GM23338 (cell line): ENCODE results near the gene SLC19A1. TPM values are rescaled to one million over a fixed set of nuclear protein-coding genes. Genes with fewer than 3 reads are reported as not detected.

Experiments
- ATAC-seq: fragments of 200-7000 bp; cut with Tn5 transposase; 3 replicates; pipeline ENCODE4 v1.9.1; 2020
- DNase-seq: peaks from one replicate; pipeline ENCODE4 v3.0.0-alpha.2; 2015; ENCODE audit warnings: low spot score
- H2AFZ ChIP-seq: fragments of 200-600 bp; sonication (generic); 2 replicates; pipeline ENCODE4 v1.8.0; 2016; ENCODE audit warnings: antibody characterized with exemption, mild to moderate bottlenecking, moderate library complexity
- H3F3A ChIP-seq: fragments of 200-600 bp; sonication (generic); replicated peaks from 2 replicates; pipeline ENCODE4 v1.8.0; 2017; ENCODE audit warnings: antibody characterized with exemption, mixed run types, low read depth
- H3K27ac ChIP-seq: fragments of 200-600 bp; sonication (generic); 2 replicates; pipeline ENCODE4 v1.6.1; 2016; ENCODE audit warnings: low read depth
- H3K27me3 ChIP-seq: fragments of 200-600 bp; sonication (generic); 2 replicates; pipeline ENCODE4 v1.8.0; 2016; ENCODE audit warnings: mild to moderate bottlenecking, mixed run types, moderate library complexity; ENCODE audit not compliant: insufficient read depth
- H3K36me3 ChIP-seq: fragments of 200-600 bp; sonication (generic); 2 replicates; pipeline ENCODE4 v1.8.0; 2016; ENCODE audit warnings: mild to moderate bottlenecking; ENCODE audit not compliant: insufficient read depth
- H3K4me1 ChIP-seq: fragments of 200-600 bp; sonication (generic); 2 replicates; pipeline ENCODE4 v1.8.0; 2016; ENCODE audit warnings: mild to moderate bottlenecking, moderate library complexity; ENCODE audit not compliant: insufficient read depth
- H3K4me2 ChIP-seq: fragments of 200-600 bp; sonication (generic); 2 replicates; pipeline ENCODE4 v1.7.1; 2017; ENCODE audit warnings: mixed run types
- H3K4me3 ChIP-seq: fragments of 200-600 bp; sonication (generic); 2 replicates; pipeline ENCODE4 v1.6.1; 2016; ENCODE audit warnings: mixed run types
- H3K79me2 ChIP-seq: fragments of 200-600 bp; sonication (generic); replicated peaks from 2 replicates; pipeline ENCODE4 v1.8.0; 2017; ENCODE audit warnings: mild to moderate bottlenecking; ENCODE audit not compliant: insufficient read depth
- H3K9me2 ChIP-seq: fragments of 200-600 bp; sonication (generic); 2 replicates; pipeline ENCODE4 v1.8.0; 2017; ENCODE audit not compliant: insufficient read depth
- H4K20me1 ChIP-seq: fragments of 200-600 bp; sonication (generic); replicated peaks from 2 replicates; pipeline ENCODE4 v1.8.0; 2017; ENCODE audit warnings: mild to moderate bottlenecking; ENCODE audit not compliant: insufficient read depth
- H3K27ac Mint-ChIP-seq: 2 replicates; pipeline ENCODE4 v1.8.0; 2020; ENCODE audit warnings: inconsistent platforms, mild to moderate bottlenecking, moderate library complexity, mixed read lengths
- H3K27me3 Mint-ChIP-seq: 3 replicates; pipeline ENCODE4 v1.8.0; 2022; ENCODE audit warnings: low read depth, mild to moderate bottlenecking, moderate library complexity, mixed read lengths, inconsistent platforms; ENCODE audit not compliant: insufficient read depth, poor library complexity
- H3K36me3 Mint-ChIP-seq: 3 replicates; pipeline ENCODE4 v1.8.0; 2021; ENCODE audit warnings: low read depth, mild to moderate bottlenecking, inconsistent platforms, moderate library complexity, mixed read lengths
- H3K4me1 Mint-ChIP-seq: 3 replicates; pipeline ENCODE4 v1.8.0; 2020; ENCODE audit warnings: mild to moderate bottlenecking, inconsistent platforms, mixed read lengths
- H3K4me3 Mint-ChIP-seq: 3 replicates; pipeline ENCODE4 v1.8.0; 2021; ENCODE audit warnings: moderate library complexity, mild to moderate bottlenecking, inconsistent platforms, mixed read lengths
- H3K9me3 Mint-ChIP-seq: 3 replicates; pipeline ENCODE4 v1.8.0; 2020; ENCODE audit warnings: moderate library complexity, mild to moderate bottlenecking, inconsistent platforms, mixed read lengths
- CREB1 ChIP-seq: fragments of 250-450 bp; sonication (Bioruptor Pico); IDR thresholded peaks from 2 replicates; pipeline ENCODE4 v1.5.0; 2020; ENCODE audit warnings: low read depth, mild to moderate bottlenecking, moderate library complexity
- CTCF ChIP-seq, 2 experiments: fragments of 200-600 bp in 1 of 2; sonication (generic) in 1 of 2; conservative IDR thresholded peaks; 2 replicates each; pipeline versions ENCODE4 v1.5.1 to v1.6.1; 2016 to 2017; ENCODE audit warnings: antibody characterized with exemption in 2 of 2, low read depth in 2 of 2, mild to moderate bottlenecking in 2 of 2, moderate library complexity in 1 of 2
- ETS1 ChIP-seq: IDR thresholded peaks from 2 replicates; pipeline ENCODE4 v1.6.1; 2016; ENCODE audit warnings: antibody characterized with exemption
- EZH2 ChIP-seq: fragments of 200-600 bp; sonication (generic); IDR thresholded peaks from one replicate; pipeline ENCODE4 v1.8.0; 2017; ENCODE audit warnings: antibody characterized with exemption, mild to moderate bottlenecking, low read depth; ENCODE audit not compliant: unreplicated experiment
- EZH2phosphoT487 ChIP-seq: fragments of 200-600 bp; sonication (generic); IDR thresholded peaks from one replicate; pipeline ENCODE4 v1.8.1; 2018; ENCODE audit warnings: antibody characterized with exemption; ENCODE audit not compliant: unreplicated experiment
- JUNB ChIP-seq: IDR thresholded peaks from one replicate; pipeline ENCODE4 v1.6.1; 2016; ENCODE audit warnings: antibody characterized with exemption; ENCODE audit not compliant: unreplicated experiment
- NANOG ChIP-seq: IDR thresholded peaks from 2 replicates; pipeline ENCODE4 v1.6.1; 2016; ENCODE audit warnings: antibody characterized with exemption, borderline replicate concordance
- POLR2AphosphoS5 ChIP-seq: IDR thresholded peaks from 2 replicates; pipeline ENCODE4 v1.6.1; 2016; ENCODE audit warnings: antibody characterized with exemption, low read depth
- REST ChIP-seq: IDR thresholded peaks from one replicate; pipeline ENCODE4 v1.6.1; 2018; ENCODE audit warnings: antibody characterized with exemption; ENCODE audit not compliant: unreplicated experiment
- STAT1 ChIP-seq: IDR thresholded peaks from one replicate; pipeline ENCODE4 v1.6.1; 2016; ENCODE audit warnings: antibody characterized with exemption; ENCODE audit not compliant: unreplicated experiment
- ZNF114 ChIP-seq: fragments of 250-450 bp; sonication (Bioruptor Pico); IDR thresholded peaks from 2 replicates; pipeline ENCODE4 v1.5.0; 2020; ENCODE audit warnings: mild to moderate bottlenecking, moderate library complexity
- ZNF331 ChIP-seq: fragments of 250-450 bp; sonication (Bioruptor Pico); IDR thresholded peaks from 2 replicates; pipeline ENCODE4 v1.5.0; 2020; ENCODE audit warnings: low read depth, mild to moderate bottlenecking, moderate library complexity
- ZNF462 ChIP-seq: fragments of 250-450 bp; sonication (Bioruptor Pico); IDR thresholded peaks from 2 replicates; pipeline ENCODE4 v1.5.0; 2020; ENCODE audit warnings: mild to moderate bottlenecking, moderate library complexity
- polyA plus RNA-seq: library from polyadenylated mRNA; unstranded; fragments of >200 nt; fragmentation: Nextera tagmentation; extraction: Ambion mirVana; gene quantifications from 2 replicates; pipeline ENCODE4 v1.2.1, GENCODE V29; 2016
- total RNA-seq: library from RNA; depleted of rRNA; stranded (reverse); fragments of >200 nt; shearing (Covaris generic); gene quantifications from 2 replicates; pipeline ENCODE4 v1.2.3, GENCODE V29; 2014

The SLC19A1 gene
- total and polyA plus RNA-seq, 2 experiments from 2014 or later, result 31.2 to 33.0 TPM

GRCh38 chr21:45551316-45551715 lies 9.1 kb upstream of the SLC19A1 start:
- 0 out of 2 replicates have a peak, but pooled peaks cover 2% of the 10 kb centered on the region for H3F3A ChIP-seq
- no peak overlapping the region for H3K4me3 ChIP-seq
- no peaks in the 10 kb centered on the region for H3K27me3 ChIP-seq
- Mint-ChIP-seq H3K9me3 (peaks cover 19% of the 10 kb centered on the region), H3K4me3 (peak overlapping the region; percentile 16; the same call in 1 of the 3 replicates), H3K4me1 (peaks cover 21% of the 10 kb centered on the region), H3K27me3 (peaks cover 12% of the 10 kb centered on the region), H3K36me3 (no peaks in the 10 kb centered on the region), H3K27ac (no peak overlapping the region)
- H3K9me2 ChIP-seq, result peaks cover 6% of the 10 kb centered on the region; the same call in 1 of the 2 replicates
- H3K79me2 ChIP-seq, result no peaks in the 10 kb centered on the region
- H3K36me3 ChIP-seq, result no peaks in the 10 kb centered on the region
- no peak overlapping the region for H2AFZ ChIP-seq
- H3K4me1 ChIP-seq, result peaks cover 11% of the 10 kb centered on the region
- ATAC-seq (no peak), DNase-seq (no peak)
- no peak for TF ChIP-seq EZH2
- TF ChIP-seq STAT1, result no peak
- no peak for TF ChIP-seq JUNB
- TF ChIP-seq REST, result no peak
- TF ChIP-seq ZNF331, result no peak
- no peak for TF ChIP-seq ZNF114
- no peak for TF ChIP-seq CTCF (conservative IDR thresholded peaks at IDR 0.05; ENCODE audit: low read depth in 2 of 2)
- no peak for TF ChIP-seq ETS1
- TF ChIP-seq POLR2AphosphoS5, result no peak
- TF ChIP-seq EZH2phosphoT487, result no peak
- no peak for TF ChIP-seq CREB1 (CRISPR knock-in tag)
- TF ChIP-seq ZNF462, result no peak
- no peak for TF ChIP-seq NANOG
- no peak overlapping the region for H3K27ac ChIP-seq
- no peaks in the 10 kb centered on the region for H4K20me1 ChIP-seq
- 0 out of 2 replicates have a peak overlapping the region, but pooled peaks have one; percentile 56 for H3K4me2 ChIP-seq
